Endometrial microvascular endothelial cells (primary cell): ENCODE results near the gene PRSS3. TPM values are rescaled to one million over a fixed set of nuclear protein-coding genes. Genes with fewer than 3 reads are reported as not detected.
"Not testable (repeated sequence)": the region's sequence is repeated elsewhere in the genome, so short reads cannot be mapped to it uniquely, and the experiment has no call there.

Source experiments
- in situ Hi-C: cut with HindIII; loops from 2 replicates; pipeline ENCODE4 v1.10.0; 2017; ENCODE audit warnings: low sequenced_read_pairs, low pct_unique_long_range_greater_than_20kb; ENCODE audit errors: inconsistent ontology term
- total RNA-seq: library from RNA; depleted of rRNA; stranded (reverse); fragments of >200 nt; gene quantifications from one replicate; pipeline ENCODE4 v1.2.3, GENCODE V29; 2015; ENCODE audit errors: inconsistent ontology term

The PRSS3 gene
- total RNA-seq, 1 donor from 2014 or later = 90.0 TPM

DNA sequence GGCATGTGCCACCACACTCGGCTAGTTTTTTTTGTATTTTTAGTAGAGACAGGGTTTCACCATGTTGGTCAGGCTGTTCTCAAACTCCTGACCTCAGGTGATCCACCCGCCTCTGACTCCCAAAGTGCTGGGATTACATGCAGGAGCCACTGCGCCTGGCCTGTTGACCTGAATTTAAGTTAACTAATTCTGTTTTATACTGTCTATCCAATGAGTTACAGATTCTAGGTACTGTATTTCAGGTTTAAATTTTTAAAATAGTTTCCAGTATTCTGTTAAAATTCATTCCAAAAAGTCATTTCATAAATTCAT is 52.5 kb downstream of the PRSS3 start:
- in situ Hi-C loops = not testable (repeated sequence)

Other genes with a start within 250 kb of the PRSS3 start
- 28.2 TPM for gene UBE2R2, start 21.6 kb downstream of the PRSS3 start, total RNA-seq